HG02798 (cell line): ENCODE results near the gene CYP2A6.

Source experiments
- ATAC-seq: cut with Tn5 transposase; IDR thresholded peaks from one replicate; pipeline ENCODE4 v1.9.1; 2021; ENCODE audit warnings: mild to moderate bottlenecking; ENCODE audit not compliant: unreplicated experiment, poor library complexity

CYP2A6 gene

DNA sequence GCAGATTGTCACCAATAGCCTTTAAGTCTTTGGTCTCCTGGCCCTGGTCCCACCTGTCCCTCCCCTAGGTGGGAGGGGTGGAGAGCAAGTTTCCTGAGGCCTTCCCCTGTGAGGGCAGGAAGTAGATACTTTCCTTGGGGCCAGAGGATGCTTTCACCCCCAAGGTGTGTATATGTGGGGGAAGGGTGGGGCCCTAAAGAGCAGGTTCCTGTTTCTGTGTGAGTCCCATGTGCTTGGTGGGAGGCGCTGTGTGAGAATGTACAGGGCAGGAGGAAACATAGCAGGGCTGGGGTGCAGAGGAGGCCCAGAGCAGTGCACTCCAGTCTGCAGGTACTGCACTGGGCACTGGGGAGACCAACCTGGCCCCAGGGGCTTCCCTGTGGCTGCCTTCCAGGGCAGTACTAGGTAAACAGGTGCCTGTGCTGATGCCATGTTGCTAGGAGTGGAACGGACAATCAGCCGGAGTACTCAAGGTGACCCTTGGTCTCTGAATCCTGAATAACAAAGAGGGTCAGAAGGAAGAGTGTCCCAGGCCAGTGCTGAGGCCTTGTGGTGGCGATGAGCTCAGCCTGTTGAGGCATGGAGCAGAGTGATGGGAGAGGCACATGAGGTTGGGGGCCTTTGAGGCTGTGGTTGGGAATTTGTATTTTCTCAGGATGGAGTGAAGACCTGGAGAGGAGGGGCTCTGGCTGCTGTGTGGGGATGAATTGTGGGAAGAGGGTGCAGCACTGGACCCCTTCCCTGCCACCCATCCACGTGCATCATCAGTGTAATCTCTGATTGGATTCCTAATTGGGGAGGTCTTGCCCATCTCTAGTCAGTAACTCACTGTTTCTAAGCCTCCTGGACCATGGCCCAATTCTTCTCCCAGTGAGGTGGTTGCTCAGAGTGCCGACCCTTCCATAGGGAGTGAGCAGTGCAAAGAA lies 46.1 kb downstream of the CYP2A6 start:
- no peak for ATAC-seq

DNA sequence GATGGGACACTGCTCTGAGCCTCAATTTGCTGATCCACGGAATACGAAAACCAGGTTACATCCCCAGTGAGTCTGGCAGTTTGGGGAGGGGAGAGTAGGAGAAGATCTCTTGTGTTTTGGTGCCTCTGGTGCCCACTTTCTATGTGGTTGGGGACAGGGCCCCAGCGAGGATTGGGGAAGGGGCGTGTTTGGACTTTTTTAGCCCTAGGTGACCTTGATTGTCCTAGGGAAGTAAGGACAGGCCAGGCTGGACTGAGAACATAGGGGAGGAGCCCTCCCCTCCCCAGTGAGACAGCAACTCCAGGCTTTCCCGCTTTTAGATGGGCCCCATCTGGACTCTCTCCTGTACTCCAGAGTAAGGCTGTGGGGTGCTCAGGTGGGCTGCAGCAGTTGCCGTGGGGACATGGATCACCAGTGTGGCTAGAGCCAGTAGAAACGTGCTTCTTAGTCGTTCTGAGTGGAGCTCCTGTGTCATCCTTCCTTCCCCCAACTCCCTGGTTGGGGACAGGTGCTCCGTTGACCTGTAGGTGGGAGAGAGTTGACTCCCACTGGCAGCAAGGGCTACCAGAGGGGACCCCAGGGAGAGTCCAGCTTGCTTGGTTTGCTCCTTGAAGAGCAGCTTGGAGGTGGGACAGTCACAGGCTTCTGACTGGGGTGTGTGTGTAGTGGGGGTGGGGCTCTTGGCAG lies 46.9 kb downstream of the CYP2A6 start:
- ATAC-seq: no peak

DNA sequence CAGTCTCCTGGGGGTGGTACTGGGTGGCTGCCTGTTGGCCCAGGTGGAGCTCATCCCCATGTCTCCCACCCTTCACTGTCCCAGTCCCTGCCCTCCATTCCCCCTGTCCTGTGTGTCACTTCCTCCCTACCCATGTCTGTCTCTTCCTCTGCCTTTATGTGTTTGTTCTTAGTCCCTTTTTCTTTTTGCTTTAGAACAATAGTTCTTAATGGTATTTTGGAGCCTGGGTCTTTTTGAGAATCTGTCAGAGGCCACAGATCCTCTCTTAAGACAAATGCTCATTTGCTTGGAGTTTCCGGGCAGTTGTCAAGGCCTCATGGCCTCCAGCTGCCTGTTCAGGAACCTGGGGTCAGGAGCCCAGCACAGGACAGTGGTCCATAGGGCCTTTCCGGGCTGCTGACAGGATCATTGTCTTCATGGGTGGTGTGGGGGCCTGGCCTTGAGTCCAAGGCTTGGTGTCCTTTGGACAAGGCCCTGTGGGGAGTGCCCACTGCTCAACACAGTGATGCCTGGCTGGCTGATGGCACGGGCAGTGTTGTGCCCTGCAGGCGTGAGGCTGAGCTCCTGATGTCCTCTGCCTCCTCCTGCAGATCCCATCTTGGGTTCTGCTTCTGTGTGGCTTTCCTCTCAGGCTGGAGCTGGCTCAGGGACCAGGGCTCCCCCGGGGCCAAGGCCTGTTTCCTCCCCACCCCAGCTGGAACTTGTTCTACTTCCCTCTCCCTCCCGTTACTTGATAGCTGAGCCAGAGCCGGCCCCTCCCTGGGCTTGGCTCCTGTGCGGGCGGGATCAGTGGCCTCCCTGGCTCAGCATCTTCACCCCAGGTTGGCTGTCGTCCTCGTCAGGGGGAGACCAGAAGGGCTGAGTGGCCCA lies 47.7 kb downstream of the CYP2A6 start:
- ATAC-seq: no peak

DNA sequence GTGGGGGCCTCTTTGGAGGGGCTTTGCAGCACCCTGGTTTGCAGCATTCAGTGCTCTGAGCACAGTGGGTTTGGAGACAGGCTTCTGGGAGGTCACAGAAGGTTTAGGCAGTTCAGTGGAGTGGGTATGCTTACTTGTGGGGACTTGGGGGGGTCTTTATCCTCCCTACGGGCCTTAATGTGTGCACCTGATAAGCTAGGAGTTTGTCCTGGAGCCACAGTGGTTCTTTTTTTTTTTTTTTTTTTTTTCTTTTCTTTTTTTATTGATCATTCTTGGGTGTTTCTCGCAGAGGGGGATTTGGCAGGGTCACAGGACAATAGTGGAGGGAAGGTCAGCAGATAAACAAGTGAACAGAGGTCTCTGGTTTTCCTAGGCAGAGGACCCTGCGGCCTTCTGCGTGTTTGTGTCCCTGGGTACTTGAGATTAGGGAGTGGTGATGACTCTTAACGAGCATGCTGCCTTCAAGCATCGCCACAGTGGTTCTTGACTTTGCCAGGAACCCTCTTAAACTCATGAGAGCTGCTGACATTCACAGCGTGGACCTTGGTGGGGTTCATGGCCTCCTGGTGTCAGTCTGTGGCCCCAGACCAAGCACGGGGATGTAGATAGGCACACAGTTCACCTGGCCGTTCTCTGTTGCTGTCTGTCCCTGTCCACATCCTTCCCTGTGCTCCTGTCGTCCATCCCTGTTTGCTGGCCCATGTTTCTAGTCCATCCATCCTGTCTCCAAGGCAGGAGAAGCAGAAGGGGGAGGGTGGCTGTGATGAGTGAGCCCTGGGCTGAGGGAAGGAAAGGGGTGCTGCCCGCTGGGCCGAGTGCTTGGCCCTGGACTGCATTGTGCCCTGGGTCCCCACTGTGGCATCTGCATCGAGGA lies 48.6 kb downstream of the CYP2A6 start:
- no peak for ATAC-seq

DNA sequence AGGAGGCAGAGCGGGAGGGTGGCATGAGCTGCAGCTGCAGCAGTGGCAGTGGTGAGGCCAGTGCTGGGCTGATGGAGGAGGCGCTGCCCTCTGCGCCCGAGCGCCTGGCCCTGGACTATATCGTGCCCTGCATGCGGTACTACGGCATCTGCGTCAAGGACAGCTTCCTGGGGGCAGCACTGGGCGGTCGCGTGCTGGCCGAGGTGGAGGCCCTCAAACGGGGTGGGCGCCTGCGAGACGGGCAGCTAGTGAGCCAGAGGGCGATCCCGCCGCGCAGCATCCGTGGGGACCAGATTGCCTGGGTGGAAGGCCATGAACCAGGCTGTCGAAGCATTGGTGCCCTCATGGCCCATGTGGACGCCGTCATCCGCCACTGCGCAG lies 49.3 kb downstream of the CYP2A6 start:
- no peak for ATAC-seq

DNA sequence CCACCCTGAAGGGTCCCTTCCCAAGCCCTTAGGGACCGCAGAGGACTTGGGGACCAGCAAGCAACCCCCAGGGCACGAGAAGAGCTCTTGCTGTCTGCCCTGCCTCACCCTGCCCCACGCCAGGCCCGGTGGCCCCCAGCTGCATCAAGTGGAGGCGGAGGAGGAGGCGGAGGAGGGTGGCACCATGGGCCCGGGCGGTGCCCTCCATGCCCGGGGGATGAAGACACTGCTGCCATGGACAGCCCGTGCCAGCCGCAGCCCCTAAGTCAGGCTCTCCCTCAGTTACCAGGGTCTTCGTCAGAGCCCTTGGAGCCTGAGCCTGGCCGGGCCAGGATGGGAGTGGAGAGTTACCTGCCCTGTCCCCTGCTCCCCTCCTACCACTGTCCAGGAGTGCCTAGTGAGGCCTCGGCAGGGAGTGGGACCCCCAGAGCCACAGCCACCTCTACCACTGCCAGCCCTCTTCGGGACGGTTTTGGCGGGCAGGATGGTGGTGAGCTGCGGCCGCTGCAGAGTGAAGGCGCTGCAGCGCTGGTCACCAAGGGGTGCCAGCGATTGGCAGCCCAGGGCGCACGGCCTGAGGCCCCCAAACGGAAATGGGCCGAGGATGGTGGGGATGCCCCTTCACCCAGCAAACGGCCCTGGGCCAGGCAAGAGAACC lies 49.8 kb downstream of the CYP2A6 start:
- ATAC-seq: no peak

DNA sequence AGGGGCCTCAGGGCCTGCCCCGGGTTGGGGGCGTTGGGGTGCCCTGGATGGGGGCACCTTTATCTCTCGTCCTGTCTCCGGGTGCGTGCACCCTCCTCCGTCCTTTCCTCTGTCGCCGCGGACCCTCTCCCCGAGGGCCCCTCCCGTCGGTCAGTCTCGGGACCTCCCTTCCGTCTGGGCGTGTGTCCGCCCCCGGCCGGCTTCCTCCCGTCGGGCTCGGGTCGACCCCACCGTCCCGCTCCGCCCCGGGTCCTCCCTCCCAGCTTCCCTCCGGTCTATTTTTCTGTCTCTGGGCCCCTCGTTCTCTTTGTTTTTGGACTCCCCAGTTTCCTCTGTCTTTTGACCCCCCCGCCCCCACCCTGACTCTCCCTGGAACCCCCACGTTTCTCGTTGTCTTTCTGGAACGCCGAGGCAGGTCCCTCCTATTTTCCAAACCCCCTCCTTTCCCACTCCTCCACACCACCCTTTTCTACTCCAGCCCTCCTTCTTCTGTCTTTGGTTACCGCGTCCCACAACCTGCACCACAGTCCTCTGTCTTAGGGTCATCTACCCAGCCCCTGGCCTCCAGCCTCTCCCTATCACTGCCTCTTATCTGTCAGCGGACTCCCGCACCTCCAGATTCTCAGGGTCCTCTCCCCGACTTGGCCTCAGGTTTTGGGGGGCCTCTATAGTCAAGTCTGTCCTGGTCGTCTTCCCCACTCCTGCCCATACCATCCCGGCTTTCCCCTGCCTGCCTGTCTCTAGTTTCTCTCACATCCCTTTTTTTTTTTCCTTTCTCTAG lies 50.5 kb downstream of the CYP2A6 start:
- no peak for ATAC-seq

DNA sequence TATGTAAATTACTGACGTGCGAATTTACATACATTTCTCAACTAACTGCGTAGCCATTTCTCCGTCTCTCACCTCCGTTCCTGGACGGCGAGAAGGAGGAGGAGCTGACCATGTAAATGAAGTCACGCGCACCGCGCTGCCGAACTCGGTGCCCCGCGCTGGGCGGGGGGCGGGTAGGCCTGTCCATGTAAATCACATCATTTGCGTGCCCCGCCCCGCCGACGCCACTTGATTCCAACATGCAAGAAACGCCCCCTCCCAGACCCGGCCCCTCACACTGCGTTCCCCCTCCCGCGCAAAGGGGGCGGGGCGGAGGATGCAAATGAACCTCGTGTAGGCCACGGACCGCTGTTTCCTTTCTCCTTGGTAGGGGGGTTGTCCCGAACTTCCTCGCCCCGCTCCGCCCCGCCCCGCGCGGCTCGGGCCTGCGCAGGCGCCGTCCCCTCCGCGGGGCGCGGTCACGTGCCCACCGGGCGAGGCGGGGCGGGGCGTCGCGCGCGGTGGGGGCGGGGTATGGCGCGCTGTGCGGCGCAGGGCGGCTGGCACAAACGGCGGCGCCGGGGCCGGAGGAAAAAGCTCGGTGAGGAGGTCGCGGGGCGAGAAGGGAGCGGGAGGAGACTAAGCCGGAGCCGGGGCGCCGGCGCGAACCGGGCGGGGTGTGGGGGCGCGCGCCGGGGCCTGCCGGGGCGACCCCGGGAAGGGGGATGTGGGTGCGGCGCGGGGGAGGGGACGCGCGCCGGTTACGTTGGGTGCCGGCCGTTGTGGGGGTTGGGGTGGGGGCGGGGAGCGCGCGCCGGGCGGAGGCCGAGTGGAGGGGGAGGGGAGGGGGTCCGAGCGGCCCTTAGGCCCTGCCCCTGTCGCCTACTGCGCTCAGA lies 51.3 kb downstream of the CYP2A6 start, which contains the start of gene EGLN2:
TSS of gene EGLN2 (plus strand) at position 509 of the 875 bp plus-strand sequence. CDS start 1,382 bp downstream, outside the sequence.
- peak; percentile 86 for ATAC-seq

DNA sequence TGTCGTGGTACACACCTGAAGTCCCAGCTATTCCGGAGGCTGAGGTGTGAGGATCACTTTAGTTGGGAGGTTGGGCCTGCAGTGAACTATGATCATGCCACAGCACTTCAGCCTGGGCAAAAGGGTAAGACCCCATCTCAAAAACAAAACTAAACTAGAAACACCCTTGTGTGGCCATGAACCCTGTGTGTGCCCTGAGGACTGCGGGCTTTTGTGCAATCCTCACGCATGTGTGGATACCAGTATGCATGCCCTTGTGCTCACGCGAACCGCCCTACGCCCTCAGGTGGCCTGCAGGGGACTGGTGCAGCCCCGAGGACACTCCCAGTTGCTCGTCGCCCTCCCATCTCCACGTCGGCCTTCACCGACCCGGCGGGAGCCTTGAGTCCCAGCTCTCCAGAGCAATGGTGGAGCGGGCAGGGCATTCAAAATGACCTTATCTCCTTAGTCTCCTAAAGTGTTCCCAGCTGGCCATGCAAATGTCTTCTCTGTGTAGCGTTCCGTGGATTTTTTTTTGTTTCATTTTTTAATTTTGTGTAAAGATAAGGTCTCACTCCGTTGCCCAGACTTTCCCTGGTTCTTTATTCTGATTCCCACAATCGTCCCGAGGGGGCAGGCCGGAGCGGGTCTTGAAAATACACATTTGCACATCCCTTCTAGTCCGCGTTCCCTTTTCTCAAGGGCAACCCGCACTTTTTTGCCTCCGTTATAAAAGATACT lies 52.1 kb downstream of the CYP2A6 start:
- ATAC-seq: peak; percentile 13

DNA sequence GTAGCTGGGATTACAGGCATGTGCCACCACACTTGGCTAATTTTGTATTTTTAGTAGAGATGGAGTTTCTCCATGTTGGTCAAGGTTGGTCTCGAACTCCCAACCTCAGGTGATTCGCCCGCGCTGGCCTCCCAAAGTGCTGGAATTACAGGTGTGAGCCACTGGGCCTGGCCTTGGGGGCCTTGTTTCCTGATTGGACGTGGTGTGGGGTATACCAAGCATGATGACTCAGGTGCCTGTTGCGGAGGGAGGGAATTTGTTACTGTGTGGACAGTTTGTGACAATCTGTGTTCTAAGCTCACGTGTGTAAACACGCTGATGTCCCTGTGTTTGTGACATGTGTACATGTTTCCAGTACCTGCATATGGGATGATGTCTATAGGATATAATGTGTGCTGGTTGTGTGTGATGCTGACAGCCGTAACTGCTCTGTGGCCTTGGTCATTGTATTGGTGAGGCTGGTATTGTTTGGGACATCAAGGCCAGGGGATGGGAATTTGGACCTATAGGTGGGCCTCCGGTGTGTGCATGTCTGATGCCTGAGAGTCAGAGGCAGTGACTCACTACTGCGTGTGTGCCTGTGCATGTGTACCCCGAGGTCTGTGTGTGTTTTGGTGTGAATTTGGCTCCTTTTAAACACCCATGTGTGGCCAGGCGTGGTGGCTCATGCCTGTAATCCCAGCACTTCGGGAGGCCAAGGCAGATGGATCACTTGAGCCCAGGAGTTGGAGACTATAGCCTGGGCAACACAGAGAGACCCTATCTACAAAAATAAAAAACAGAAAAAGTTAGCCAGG lies 52.9 kb downstream of the CYP2A6 start:
- no peak for ATAC-seq
